Endothelial cell of umbilical vein (primary cell): ENCODE results near the gene SRM. TPM values are rescaled to one million over a fixed set of nuclear protein-coding genes. Genes with fewer than 3 reads are reported as not detected.

Experiments used
- BruUV-seq: library from RNA; stranded (reverse); fragments of 400-500 nt; replicated peaks from 2 replicates; lab custom pipeline; 2021; lab: Mats Ljungman, UMichigan
- CTCF ChIA-PET: fragments of 300-600, 350-600 bp; sonication (Branson Sonifier 250); formaldehyde crosslinking; loops from one replicate; lab custom pipeline; 2021; ENCODE audit warnings: antibody characterized with exemption, inconsistent platforms; lab: Charles Lee
- POLR2A ChIA-PET: fragments of 300-600, 350-600 bp; sonication (Branson Sonifier 250); formaldehyde crosslinking; loops from one replicate; lab custom pipeline; 2021; ENCODE audit warnings: antibody characterized with exemption, inconsistent platforms; lab: Charles Lee
- DNase-seq: peaks from one replicate; pipeline ENCODE4 v3.0.0-alpha.2; 2011; ENCODE audit warnings: low read depth, low spot score
- FAIRE-seq: peaks from 2 replicates; lab custom pipeline; 2011; peaks lifted over from hg19 to GRCh38; lab: Jason Lieb, UNC
- H2AFZ ChIP-seq: 2 replicates; pipeline ENCODE4 v1.6.0; 2012; ENCODE audit warnings: low read depth, low read length, control low read depth, inconsistent platforms
- H3K27ac ChIP-seq: 2 replicates; pipeline ENCODE4 v1.5.1; 2011; ENCODE audit warnings: low read depth, mild to moderate bottlenecking, control low read depth, low read length, moderate library complexity; ENCODE audit not compliant: insufficient read depth
- H3K27me3 ChIP-seq, 2 experiments: 2 replicates each; pipeline versions ENCODE4 v1.6.0 to v1.6.1; 2011; ENCODE audit warnings: low read length in 2 of 2, mixed read lengths in 1 of 2; ENCODE audit not compliant: control insufficient read depth in 2 of 2, insufficient read depth in 2 of 2
- H3K36me3 ChIP-seq, 2 experiments: 2 replicates in 1 of 2; 3 replicates in 1 of 2; pipeline ENCODE4 v1.5.1; 2011; ENCODE audit warnings: low read length in 2 of 2, mild to moderate bottlenecking in 1 of 2, moderate library complexity in 1 of 2; ENCODE audit not compliant: control insufficient read depth in 2 of 2, insufficient read depth in 2 of 2; ENCODE audit errors: extremely low read depth in 1 of 2
- H3K4me1 ChIP-seq: 3 replicates; pipeline ENCODE4 v1.5.1; 2011; ENCODE audit warnings: mild to moderate bottlenecking, low read length; ENCODE audit not compliant: control insufficient read depth, insufficient read depth; ENCODE audit errors: extremely low read depth
- H3K4me2 ChIP-seq: 2 replicates; pipeline ENCODE4 v1.6.1; 2011; ENCODE audit warnings: low read length, control low read depth, mixed read lengths; ENCODE audit not compliant: insufficient read depth
- H3K4me3 ChIP-seq, 3 experiments: fragments of 200-600 bp in 1 of 3; sonication (generic), shearing (Covaris generic) in 1 of 3; replicated peaks in 1 of 3; 2 replicates each; pipeline ENCODE4 v1.5.1; 2011 to 2016; ENCODE audit warnings: control low read depth in 3 of 3, low read length in 3 of 3, mild to moderate bottlenecking in 2 of 3, inconsistent platforms in 1 of 3, low read depth in 1 of 3, moderate library complexity in 1 of 3; ENCODE audit not compliant: insufficient read depth in 1 of 3
- H3K79me2 ChIP-seq: 2 replicates; pipeline ENCODE4 v1.6.0; 2012; ENCODE audit warnings: low read length, inconsistent platforms; ENCODE audit not compliant: control insufficient read depth, insufficient read depth
- H3K9ac ChIP-seq: replicated peaks from 2 replicates; pipeline ENCODE3; 2011; ENCODE audit warnings: low read length, control low read depth; ENCODE audit not compliant: insufficient read depth; ENCODE audit errors: extremely low read depth
- H3K9me1 ChIP-seq: replicated peaks from 3 replicates; pipeline ENCODE4 v1.6.0; 2011; ENCODE audit warnings: mild to moderate bottlenecking, low read length; ENCODE audit not compliant: control insufficient read depth, insufficient read depth; ENCODE audit errors: extremely low read depth
- H3K9me3 ChIP-seq: replicated peaks from 2 replicates; pipeline ENCODE4 v1.5.1; 2012; ENCODE audit warnings: low read length, inconsistent platforms; ENCODE audit not compliant: control insufficient read depth, insufficient read depth
- H4K20me1 ChIP-seq: replicated peaks from 2 replicates; pipeline ENCODE3; 2011; ENCODE audit warnings: mild to moderate bottlenecking, low read length; ENCODE audit not compliant: control insufficient read depth, insufficient read depth; ENCODE audit errors: extremely low read depth
- EZH2 ChIP-seq: IDR thresholded peaks from 2 replicates; pipeline ENCODE4 v1.6.1; 2012; ENCODE audit warnings: borderline replicate concordance, low read depth, mild to moderate bottlenecking, moderate library complexity, low read length, inconsistent platforms; ENCODE audit not compliant: severe bottlenecking
- FOS ChIP-seq: IDR thresholded peaks from 2 replicates; pipeline ENCODE4 v1.6.1; 2011; ENCODE audit warnings: mild to moderate bottlenecking, low read length, moderate library complexity, borderline replicate concordance; ENCODE audit not compliant: insufficient read depth
- GATA2 ChIP-seq: IDR thresholded peaks from 2 replicates; pipeline ENCODE4 v1.7.0; 2011; ENCODE audit warnings: low read depth, mild to moderate bottlenecking, moderate library complexity, mixed read lengths, low read length; ENCODE audit not compliant: insufficient read length, insufficient read depth
- JUN ChIP-seq: IDR thresholded peaks from 2 replicates; pipeline ENCODE4 v1.6.1; 2011; ENCODE audit warnings: borderline replicate concordance, low read depth; ENCODE audit not compliant: insufficient read length, insufficient read depth
- MYC ChIP-seq: IDR thresholded peaks from one replicate; pipeline ENCODE4 v1.6.1; 2011; ENCODE audit warnings: mild to moderate bottlenecking, low read depth, low read length
- POLR2A ChIP-seq: IDR thresholded peaks from 2 replicates; pipeline ENCODE4 v1.6.1; 2012; ENCODE audit warnings: low read depth, mild to moderate bottlenecking, control low read depth, low read length
- POLR2AphosphoS5 ChIP-seq: IDR thresholded peaks from 2 replicates; pipeline ENCODE4 v1.6.1; 2012; ENCODE audit warnings: low read depth, mild to moderate bottlenecking, control low read depth, low read length, moderate library complexity; ENCODE audit not compliant: insufficient read depth
- dilution Hi-C: fragments of 300-500 bp; cut with MboI; formaldehyde crosslinking; loops from one replicate; pipeline ENCODE4 v1.15.0; 2019; ENCODE audit warnings: low sequenced_read_pairs; ENCODE audit not compliant: extremely low pct_ligation_motif_present
- intact Hi-C: fragments of 100-400 bp; cut with micrococcal nuclease; formaldehyde crosslinking; loops from one replicate; pipeline ENCODE4 v1.10.0; 2022
- polyA plus RNA-seq, 4 experiments: library from polyadenylated mRNA; depleted of rRNA in 3 of 4; stranded (reverse) in 3 of 4; unstranded in 1 of 4; fragments of >200 nt; gene quantifications; 2 replicates each; pipeline versions ENCODE4 v1.2.1 to v1.2.3, GENCODE V29; 2011 to 2012; ENCODE audit warnings: missing spikeins in 1 of 4
- total RNA-seq: library from RNA; stranded (reverse); gene quantifications from 2 replicates; pipeline ENCODE4 v1.2.3, GENCODE V29; 2021
- TF ChIP-seq, protein P1 (sequence below), 2 donors: IDR thresholded peaks; 1 replicate in 1 of 2; 2 replicates in 1 of 2; pipeline ENCODE4 v1.5.1; 2011; ENCODE audit warnings: low read length in 2 of 2, mild to moderate bottlenecking in 2 of 2, moderate library complexity in 2 of 2, control low read depth in 1 of 2, inconsistent platforms in 1 of 2, low read depth in 1 of 2; ENCODE audit not compliant: insufficient read depth in 1 of 2; ENCODE audit errors: extremely low read depth in 1 of 2
- TF ChIP-seq, protein P2 (sequence below): IDR thresholded peaks from 2 replicates; pipeline ENCODE4 v1.6.1; 2011; ENCODE audit not compliant: insufficient read depth, insufficient read length

The SRM gene
- total and polyA plus RNA-seq, 2 donors (not counting 3 experiments of a cell fraction or from before 2014, with no cell fraction given) = 81.3 to 172 TPM

DNA sequence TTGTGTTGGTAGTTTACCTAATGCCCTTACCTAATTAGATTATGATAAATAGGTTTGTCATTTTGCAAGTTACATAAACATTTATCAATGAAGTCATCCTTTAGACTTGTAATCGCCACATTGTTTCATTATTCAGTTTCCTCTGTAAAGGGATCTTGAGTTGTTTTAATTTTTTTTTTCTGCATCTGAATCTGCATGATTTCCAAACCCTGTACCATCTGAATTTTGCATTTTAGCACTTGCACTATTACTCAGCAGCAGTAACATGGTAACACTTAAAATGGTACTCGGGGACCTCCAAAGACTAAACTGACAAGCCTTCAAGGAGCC is 35.0 kb downstream of the SRM start:
- peaks cover 4% of the 10 kb centered on the region for H3K79me2 ChIP-seq

DNA sequence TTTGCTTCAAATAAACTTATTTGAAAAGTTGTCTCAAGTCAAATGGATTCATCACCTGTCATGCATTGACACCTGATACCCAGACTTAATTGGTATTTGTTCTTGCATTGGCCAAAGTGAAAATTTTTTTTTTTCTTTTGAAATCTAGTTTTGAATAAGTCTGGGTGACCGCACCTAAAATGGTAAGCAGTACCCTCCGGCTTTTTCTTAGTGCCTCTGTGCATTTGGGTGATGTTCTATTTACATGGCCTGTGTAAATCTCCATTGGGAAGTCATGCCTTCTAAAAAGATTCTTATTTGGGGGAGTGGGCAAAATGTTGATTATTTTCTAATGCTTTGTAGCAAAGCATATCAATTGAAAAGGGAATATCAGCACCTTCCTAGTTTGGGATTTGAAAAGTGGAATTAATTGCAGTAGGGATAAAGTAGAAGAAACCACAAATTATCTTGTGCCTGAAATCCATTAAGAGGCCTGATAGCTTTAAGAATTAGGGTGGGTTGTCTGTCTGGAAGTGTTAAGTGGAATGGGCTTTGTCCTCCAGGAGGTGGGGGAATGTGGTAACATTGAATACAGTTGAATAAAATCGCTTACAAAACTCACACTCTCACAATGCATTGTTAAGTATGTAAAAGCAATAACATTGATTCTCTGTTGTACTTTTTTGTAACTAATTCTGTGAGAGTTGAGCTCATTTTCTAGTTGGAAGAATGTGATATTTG is 35.5 kb downstream of the SRM start:
- BruUV-seq = no TSS peak
- POLR2A ChIA-PET = no interaction called here
- Histone ChIP-seq H3K4me1 (no peaks in the 10 kb centered on the region), H3K27ac (no peak overlapping the region), H3K27me3 (no peaks in the 10 kb centered on the region), H3K79me2 (peaks cover 6% of the 10 kb centered on the region), H3K9ac (no peak overlapping the region), H4K20me1 (no peaks in the 10 kb centered on the region), H3K9me1 (no peaks in the 10 kb centered on the region), H3K4me3 (no peak overlapping the region), H3K9me3 (no peaks in the 10 kb centered on the region), H3K36me3 (peaks cover 35 to 36% of the 10 kb centered on the region in 2 experiments), H2AFZ (no peak overlapping the region), H3K4me2 (no peak overlapping the region)
- CTCF ChIA-PET = interaction anchor here (1.6 kb wide), 1 partner anchor 13 kb away, joined by 3 read pairs; no protein-coding TSS in a partner anchor
- DNase-seq = no peak
- dilution Hi-C loops (no loop called here), intact Hi-C loops (no loop called here)
- FAIRE-seq = no peak
- no peak for TF ChIP-seq EZH2
- TF ChIP-seq FOS = no peak
- TF ChIP-seq, protein P1, sequence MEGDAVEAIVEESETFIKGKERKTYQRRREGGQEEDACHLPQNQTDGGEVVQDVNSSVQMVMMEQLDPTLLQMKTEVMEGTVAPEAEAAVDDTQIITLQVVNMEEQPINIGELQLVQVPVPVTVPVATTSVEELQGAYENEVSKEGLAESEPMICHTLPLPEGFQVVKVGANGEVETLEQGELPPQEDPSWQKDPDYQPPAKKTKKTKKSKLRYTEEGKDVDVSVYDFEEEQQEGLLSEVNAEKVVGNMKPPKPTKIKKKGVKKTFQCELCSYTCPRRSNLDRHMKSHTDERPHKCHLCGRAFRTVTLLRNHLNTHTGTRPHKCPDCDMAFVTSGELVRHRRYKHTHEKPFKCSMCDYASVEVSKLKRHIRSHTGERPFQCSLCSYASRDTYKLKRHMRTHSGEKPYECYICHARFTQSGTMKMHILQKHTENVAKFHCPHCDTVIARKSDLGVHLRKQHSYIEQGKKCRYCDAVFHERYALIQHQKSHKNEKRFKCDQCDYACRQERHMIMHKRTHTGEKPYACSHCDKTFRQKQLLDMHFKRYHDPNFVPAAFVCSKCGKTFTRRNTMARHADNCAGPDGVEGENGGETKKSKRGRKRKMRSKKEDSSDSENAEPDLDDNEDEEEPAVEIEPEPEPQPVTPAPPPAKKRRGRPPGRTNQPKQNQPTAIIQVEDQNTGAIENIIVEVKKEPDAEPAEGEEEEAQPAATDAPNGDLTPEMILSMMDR (IDR thresholded peaks at IDR 0.05; ENCODE audit: extremely low read depth in 1 of 2, insufficient read depth in 1 of 2, low read depth in 1 of 2, low read length in 2 of 2) = no peak
- TF ChIP-seq POLR2AphosphoS5 = no peak
- TF ChIP-seq JUN = no peak
- no peak for TF ChIP-seq MYC
- no peak for TF ChIP-seq POLR2A
- no peak for TF ChIP-seq GATA2
- TF ChIP-seq, protein P2, sequence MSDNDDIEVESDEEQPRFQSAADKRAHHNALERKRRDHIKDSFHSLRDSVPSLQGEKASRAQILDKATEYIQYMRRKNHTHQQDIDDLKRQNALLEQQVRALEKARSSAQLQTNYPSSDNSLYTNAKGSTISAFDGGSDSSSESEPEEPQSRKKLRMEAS = no peak

More for the DNA sequence above, 35.0 kb downstream of the SRM start:
- Histone ChIP-seq H3K4me1 (no peaks in the 10 kb centered on the region), H3K9ac (no peak overlapping the region), H3K4me2 (no peak overlapping the region), H3K9me3 (no peaks in the 10 kb centered on the region), H3K27me3 (no peaks in the 10 kb centered on the region), H3K27ac (no peak overlapping the region), H3K4me3 (no peak overlapping the region), H3K36me3 (peaks cover 34 to 35% of the 10 kb centered on the region in 2 experiments), H2AFZ (no peak overlapping the region), H3K9me1 (no peaks in the 10 kb centered on the region), H4K20me1 (no peaks in the 10 kb centered on the region)
- intact Hi-C loops = no loop called here
- no TSS peak for BruUV-seq
- dilution Hi-C loops = no loop called here
- DNase-seq (no peak), FAIRE-seq (no peak)
- no peak for TF ChIP-seq POLR2AphosphoS5
- ChIA-PET POLR2A (no interaction called here), CTCF (interaction anchor here (1.6 kb wide), 1 partner anchor 12 kb away, joined by 3 read pairs; no protein-coding TSS in a partner anchor)
